H1 (cell line): ENCODE data around the gene AAR2. TPM values are rescaled to one million over a fixed set of nuclear protein-coding genes. Genes with fewer than 3 reads are reported as not detected.

ENCODE experiments used
- CTCF ChIA-PET: fragments of 300-600 bp; sonication (Branson Sonifier 250); formaldehyde crosslinking; loops from one replicate; lab custom pipeline; 2021; ENCODE audit not compliant: partially characterized antibody; lab: Charles Lee
- POLR2A ChIA-PET: fragments of 300-600 bp; sonication (Branson Sonifier 250); formaldehyde crosslinking; loops from one replicate; lab custom pipeline; 2021; ENCODE audit warnings: inconsistent platforms; ENCODE audit not compliant: partially characterized antibody; lab: Charles Lee
- DNase-seq, 2 experiments: peaks; one replicate each; pipeline versions ENCODE4 v3.0.0 to v3.0.0-alpha.2; 2010 to 2022; ENCODE audit warnings: low spot score in 2 of 2, low read depth in 1 of 2, mixed read lengths in 1 of 2
- FAIRE-seq: peaks from 2 replicates; lab custom pipeline; 2011; peaks lifted over from hg19 to GRCh38; lab: Jason Lieb, UNC
- H2AFZ ChIP-seq: 2 replicates; pipeline ENCODE4 v1.8.1; 2012; ENCODE audit warnings: low read length, inconsistent platforms
- H2AK5ac ChIP-seq: 2 replicates; pipeline ENCODE4 v1.6.1; 2013; ENCODE audit warnings: low read depth, low read length
- H2BK120ac ChIP-seq: replicated peaks from 2 replicates; pipeline ENCODE3; 2013; ENCODE audit warnings: low read depth, low read length, inconsistent platforms
- H2BK12ac ChIP-seq: 2 replicates; pipeline ENCODE4 v1.6.1; 2013; ENCODE audit warnings: low read depth, low read length
- H2BK15ac ChIP-seq: 2 replicates; pipeline ENCODE4 v1.6.1; 2013; ENCODE audit warnings: low read length
- H2BK20ac ChIP-seq: 2 replicates; pipeline ENCODE4 v1.6.1; 2013; ENCODE audit warnings: low read length
- H2BK5ac ChIP-seq: 2 replicates; pipeline ENCODE4 v1.6.1; 2013; ENCODE audit warnings: low read depth, low read length
- H3K14ac ChIP-seq: 2 replicates; pipeline ENCODE4 v1.6.1; 2013; ENCODE audit warnings: inconsistent platforms; ENCODE audit not compliant: insufficient read length
- H3K18ac ChIP-seq: 2 replicates; pipeline ENCODE4 v1.6.1; 2013; ENCODE audit warnings: low read length; ENCODE audit errors: extremely low read depth
- H3K23ac ChIP-seq: 2 replicates; pipeline ENCODE4 v1.6.1; 2013; ENCODE audit warnings: inconsistent platforms; ENCODE audit not compliant: insufficient read length
- H3K23me2 ChIP-seq: 2 replicates; pipeline ENCODE4 v1.6.1; 2013; ENCODE audit warnings: low read depth, low read length
- H3K27ac ChIP-seq: 2 replicates; pipeline ENCODE4 v1.6.1; 2011; ENCODE audit warnings: low read depth, low read length, inconsistent platforms
- H3K27me3 ChIP-seq, 4 experiments: replicated peaks in 1 of 4; 1 replicate in 1 of 4; 2 replicates in 3 of 4; pipeline versions ENCODE4 v1.6.1 to v1.8.1; 2011 to 2013; ENCODE audit warnings: low read length in 3 of 4, mild to moderate bottlenecking in 3 of 4, inconsistent platforms in 2 of 4, mixed read lengths in 2 of 4, moderate library complexity in 1 of 4; ENCODE audit not compliant: control insufficient read depth in 3 of 4, insufficient read depth in 3 of 4; ENCODE audit errors: extremely low read depth in 1 of 4
- H3K36me3 ChIP-seq, 4 experiments: 2 replicates each; pipeline versions ENCODE4 v1.6.1 to v1.8.1; 2011 to 2013; ENCODE audit warnings: mild to moderate bottlenecking in 4 of 4, low read length in 3 of 4, moderate library complexity in 2 of 4, control low read depth in 1 of 4, inconsistent platforms in 1 of 4; ENCODE audit not compliant: insufficient read depth in 4 of 4, control insufficient read depth in 2 of 4
- H3K4ac ChIP-seq: replicated peaks from 2 replicates; pipeline ENCODE3; 2013; ENCODE audit warnings: low read length, low read depth, mixed read lengths, inconsistent platforms; ENCODE audit not compliant: insufficient read length
- H3K4me1 ChIP-seq, 4 experiments: replicated peaks in 1 of 4; 1 replicate in 1 of 4; 2 replicates in 3 of 4; pipeline versions ENCODE4 v1.6.1 to v1.8.1; 2011 to 2013; ENCODE audit warnings: low read length in 3 of 4, inconsistent platforms in 2 of 4, mixed read lengths in 1 of 4; ENCODE audit not compliant: insufficient read depth in 4 of 4, control insufficient read depth in 3 of 4
- H3K4me2 ChIP-seq, 2 experiments: 2 replicates each; pipeline versions ENCODE4 v1.6.1 to v1.8.1; 2011 to 2013; ENCODE audit warnings: low read depth in 2 of 2, low read length in 2 of 2, control low read depth in 1 of 2, inconsistent platforms in 1 of 2, mild to moderate bottlenecking in 1 of 2; ENCODE audit not compliant: insufficient read depth in 1 of 2
- H3K4me3 ChIP-seq, 4 experiments: fragments of 200-600, 300-600 bp in 1 of 4; sonication (generic), shearing (Covaris generic), sonication (Bioruptor Twin) in 1 of 4; 2 replicates each; pipeline versions ENCODE4 v1.5.1 to v1.8.1; 2011 to 2016; ENCODE audit warnings: low read length in 4 of 4, low read depth in 3 of 4, control low read depth in 2 of 4, inconsistent platforms in 2 of 4, mild to moderate bottlenecking in 2 of 4, mixed read lengths in 1 of 4, moderate library complexity in 1 of 4; ENCODE audit not compliant: insufficient read depth in 2 of 4; ENCODE audit errors: extremely low read depth in 1 of 4
- H3K56ac ChIP-seq: replicated peaks from 2 replicates; pipeline ENCODE3; 2013; ENCODE audit warnings: low read depth, mild to moderate bottlenecking, mixed read lengths, low read length, inconsistent platforms; ENCODE audit not compliant: insufficient read length
- H3K79me1 ChIP-seq: 2 replicates; pipeline ENCODE4 v1.6.1; 2013; ENCODE audit warnings: low read depth, low read length, control low read depth
- H3K79me2 ChIP-seq, 2 experiments: 2 replicates each; pipeline versions ENCODE4 v1.6.1 to v1.8.1; 2012 to 2013; ENCODE audit warnings: low read length in 2 of 2, mild to moderate bottlenecking in 2 of 2, inconsistent platforms in 1 of 2; ENCODE audit not compliant: insufficient read depth in 2 of 2, control insufficient read depth in 1 of 2
- H3K9ac ChIP-seq, 4 experiments: replicated peaks in 1 of 4; 1 replicate in 1 of 4; 2 replicates in 3 of 4; pipeline versions ENCODE4 v1.6.1 to v1.8.1; 2011 to 2013; ENCODE audit warnings: low read depth in 3 of 4, low read length in 3 of 4, control low read depth in 2 of 4, mild to moderate bottlenecking in 2 of 4, moderate library complexity in 2 of 4, inconsistent platforms in 1 of 4; ENCODE audit errors: extremely low read depth in 1 of 4
- H3K9me3 ChIP-seq, 2 experiments: 2 replicates each; pipeline versions ENCODE4 v1.6.1 to v1.8.1; 2012 to 2013; ENCODE audit warnings: mild to moderate bottlenecking in 2 of 2, moderate library complexity in 2 of 2, control low read depth in 1 of 2, inconsistent platforms in 1 of 2, low read depth in 1 of 2, low read length in 1 of 2, mixed read lengths in 1 of 2; ENCODE audit not compliant: insufficient read depth in 2 of 2
- H4K20me1 ChIP-seq, 2 experiments: replicated peaks in 1 of 2; 2 replicates each; pipeline versions ENCODE3 to v1.8.1; 2011 to 2013; ENCODE audit warnings: inconsistent platforms in 2 of 2, low read length in 2 of 2, mild to moderate bottlenecking in 1 of 2; ENCODE audit not compliant: insufficient read depth in 2 of 2, control insufficient read depth in 1 of 2
- H4K5ac ChIP-seq: 2 replicates; pipeline ENCODE4 v1.6.1; 2013; ENCODE audit warnings: low read length, low read depth, mixed read lengths, inconsistent platforms; ENCODE audit not compliant: insufficient read length
- H4K8ac ChIP-seq: 2 replicates; pipeline ENCODE4 v1.8.0; 2013; ENCODE audit warnings: mild to moderate bottlenecking, moderate library complexity, low read length, inconsistent platforms; ENCODE audit not compliant: insufficient read depth; ENCODE audit errors: extremely low read depth
- H4K91ac ChIP-seq: replicated peaks from 2 replicates; pipeline ENCODE3; 2013; ENCODE audit warnings: low read length, mixed read lengths, inconsistent platforms; ENCODE audit not compliant: insufficient read length
- CBX5 ChIP-seq: fragments of 300-800, 300-1000 bp; sonication (generic); IDR thresholded peaks from 2 replicates; pipeline ENCODE4 v1.7.1; 2016; ENCODE audit warnings: antibody characterized with exemption, low read length, low read depth
- CEBPB ChIP-seq: IDR thresholded peaks from 2 replicates; pipeline ENCODE4 v1.6.1; 2012; ENCODE audit warnings: low read depth, low read length
- CTBP2 ChIP-seq: IDR thresholded peaks from 2 replicates; pipeline ENCODE4 v1.7.0; 2011; ENCODE audit warnings: borderline replicate concordance, mild to moderate bottlenecking, moderate library complexity, mixed read lengths, low read length; ENCODE audit not compliant: insufficient read depth, insufficient read length
- MAFK ChIP-seq: IDR thresholded peaks from 2 replicates; pipeline ENCODE4 v1.6.1; 2012; ENCODE audit warnings: low read depth, mild to moderate bottlenecking, improper control_type of control experiment, low read length
- TAF1 ChIP-seq: IDR thresholded peaks from 2 replicates; pipeline ENCODE4 v1.6.1; 2011; ENCODE audit warnings: mild to moderate bottlenecking, low read depth, low read length
- TAF7 ChIP-seq: optimal IDR thresholded peaks from 2 replicates; pipeline ENCODE3; 2011; ENCODE audit warnings: low read depth, mild to moderate bottlenecking, inconsistent platforms, low read length, moderate library complexity, borderline replicate concordance
- YY1 ChIP-seq: IDR thresholded peaks from 2 replicates; pipeline ENCODE4 v1.6.1; 2011; ENCODE audit warnings: low read depth, mild to moderate bottlenecking, low read length
- WGBS, 2 experiments: shearing (Covaris generic) in 1 of 2; methylation state at CpG; one replicate each; pipeline versions ENCODE4 v1.1.6 to v1.1.7; 2013 to 2015; ENCODE audit warnings: low lambda C conversion rate in 2 of 2, mixed read lengths in 2 of 2, inconsistent platforms in 1 of 2, low coverage in 1 of 2, missing lambda C conversion rate in 1 of 2; ENCODE audit not compliant: insufficient replicate concordance in 2 of 2, insufficient coverage in 1 of 2, insufficient read length in 1 of 2; ENCODE audit errors: extremely low coverage in 1 of 2, missing lambda C conversion rate in 1 of 2; 5-methylcytosine and 5-hydroxymethylcytosine counted together
- polyA plus RNA-seq, 7 experiments: library from polyadenylated mRNA; depleted of rRNA in 3 of 7; stranded (reverse) in 5 of 7; unstranded in 2 of 7; fragments of >200 nt in 5 of 7; fragments of 200-250 nt in 2 of 7; gene quantifications; 1 replicate in 5 of 7; 2 replicates in 1 of 7; 4 replicates in 1 of 7; pipeline versions ENCODE4 v1.2.1 to v1.2.3, GENCODE V29; 2011 to 2013; ENCODE audit warnings: missing spikeins in 2 of 7, mixed read lengths in 2 of 7
- total RNA-seq: library from RNA; stranded (reverse); fragmentation: NEBNext Ultra II Directional; extraction: Animal tissue kit (Norgen Biotek cat#: 25700); gene quantifications from 2 replicates; pipeline ENCODE4 v1.2.1, GENCODE V29; 2021
- TF ChIP-seq, protein P1 (sequence below): IDR thresholded peaks from 2 replicates; pipeline ENCODE4 v1.6.1; 2011; ENCODE audit warnings: low read length, improper control_type of control experiment
- TF ChIP-seq, protein P2 (sequence below): IDR thresholded peaks from 2 replicates; pipeline ENCODE4 v1.6.1; 2011; ENCODE audit warnings: low read depth, mild to moderate bottlenecking, low read length; ENCODE audit not compliant: insufficient read depth

Gene AAR2
- total and polyA plus RNA-seq, 2 of the 8 experiments (the other 6 are each of a cell fraction or from before 2014, with no cell fraction given), result 25.5 to 36.1 TPM

DNA sequence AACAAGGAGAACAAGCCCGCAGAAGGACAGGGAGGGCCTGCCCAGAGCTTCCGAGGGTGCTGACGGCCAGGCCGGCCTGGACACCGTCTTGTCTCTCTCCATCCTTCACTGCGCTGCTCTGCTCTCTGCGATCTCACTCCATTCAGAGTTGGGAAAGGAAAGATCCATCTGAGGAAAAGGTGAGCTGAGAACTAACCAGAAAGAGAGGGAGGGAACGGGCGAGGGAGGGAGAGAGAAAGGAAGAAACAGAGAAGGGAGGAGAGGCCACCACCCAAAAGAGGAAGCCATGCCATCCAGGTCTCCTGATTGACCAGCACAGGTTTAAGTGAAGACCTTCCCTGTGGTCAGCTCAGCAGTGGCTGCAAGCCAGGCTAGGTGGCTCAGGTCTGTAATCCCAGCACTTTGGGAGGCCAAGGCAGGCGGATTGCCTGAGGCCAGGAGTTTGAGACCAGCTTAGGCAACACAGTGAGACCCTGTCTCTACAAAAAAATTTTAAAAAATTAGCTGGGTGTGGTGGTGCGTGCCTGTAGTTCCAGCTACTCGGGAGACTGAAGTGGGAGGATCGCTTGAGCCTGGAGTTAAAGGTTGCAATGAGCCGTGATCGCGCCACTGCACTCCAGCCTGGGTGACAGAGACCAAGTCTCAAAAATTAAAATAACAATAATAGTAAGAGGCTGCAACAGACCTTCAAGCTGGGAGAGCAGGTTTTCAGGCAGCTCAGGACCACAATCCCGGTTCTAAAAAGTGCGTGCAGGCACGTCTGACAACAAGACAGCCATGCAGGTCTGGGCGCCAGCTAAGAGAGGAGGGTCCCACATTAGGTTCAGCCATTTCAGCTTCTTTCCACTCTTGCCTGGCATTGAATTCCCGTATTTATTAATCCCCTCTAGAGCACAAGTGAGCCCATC lies 35.6 kb downstream of the AAR2 start:
- no peak overlapping the region for H2AFZ ChIP-seq
- H2BK12ac ChIP-seq, result peak overlapping the region; percentile 13; the same call in 1 of the 2 replicates
- FAIRE-seq, result no peak
- 86% methylated on average over 19 of the region's 21 CpGs; no CpG with 5 or more reads in 1 of the 2 experiments for WGBS, 2 experiments
- H2BK120ac ChIP-seq, result no peak overlapping the region
- POLR2A ChIA-PET, result interaction anchor here (0.9 to 2.1 kb wide), 5 partner anchors 12 to 167 kb away, joined by 3 to 6 read pairs (median 5); no protein-coding TSS in a partner anchor
- no peak overlapping the region for H3K4me3 ChIP-seq
- no peak overlapping the region for H3K4me2 ChIP-seq
- no peak overlapping the region for H3K27ac ChIP-seq
- no peaks in the 10 kb centered on the region for H3K23me2 ChIP-seq
- H3K36me3 ChIP-seq, result no peaks in the 10 kb centered on the region
- no peak overlapping the region for H3K9ac ChIP-seq
- CTCF ChIA-PET, result interaction anchor here (0.7 to 6.9 kb wide), 10 partner anchors 15 to 221 kb away, joined by 3 to 54 read pairs (median 6); no protein-coding TSS in a partner anchor
- no peaks in the 10 kb centered on the region for H4K20me1 ChIP-seq
- 0 out of 2 replicates have a peak overlapping the region, but pooled peaks have one; percentile 19 for H2BK15ac ChIP-seq
- H3K9me3 ChIP-seq, result no peaks in the 10 kb centered on the region
- H3K79me2 ChIP-seq, result no peaks in the 10 kb centered on the region
- H4K8ac ChIP-seq, result no peak overlapping the region
- no peak overlapping the region; the same call in 1 of the 2 replicates for H3K18ac ChIP-seq
- H2BK20ac ChIP-seq, result no peak overlapping the region
- DNase-seq, result no peak
- H3K56ac ChIP-seq, result no peak overlapping the region
- H3K23ac ChIP-seq, result no peak overlapping the region
- H3K27me3 ChIP-seq, result no peaks in the 10 kb centered on the region
- peaks cover 0 to 2% (median 0%) of the 10 kb centered on the region in 4 experiments; a peak in 4 of 7 replicates for H3K4me1 ChIP-seq
- H3K79me1 ChIP-seq, result no peaks in the 10 kb centered on the region
- no peak overlapping the region for H4K91ac ChIP-seq
- H3K4ac ChIP-seq, result peak overlapping the region; percentile 40
- no peak overlapping the region for H3K14ac ChIP-seq
- no peak overlapping the region; the same call in 1 of the 2 replicates for H2BK5ac ChIP-seq
- H4K5ac ChIP-seq, result no peak overlapping the region
- no peak overlapping the region for H2AK5ac ChIP-seq
- TF ChIP-seq MAFK (no peak), TAF7 (no peak), CEBPB (no peak), TAF1 (no peak), YY1 (no peak), CBX5 (no peak), CTBP2 (no peak)
- TF ChIP-seq, protein P1, sequence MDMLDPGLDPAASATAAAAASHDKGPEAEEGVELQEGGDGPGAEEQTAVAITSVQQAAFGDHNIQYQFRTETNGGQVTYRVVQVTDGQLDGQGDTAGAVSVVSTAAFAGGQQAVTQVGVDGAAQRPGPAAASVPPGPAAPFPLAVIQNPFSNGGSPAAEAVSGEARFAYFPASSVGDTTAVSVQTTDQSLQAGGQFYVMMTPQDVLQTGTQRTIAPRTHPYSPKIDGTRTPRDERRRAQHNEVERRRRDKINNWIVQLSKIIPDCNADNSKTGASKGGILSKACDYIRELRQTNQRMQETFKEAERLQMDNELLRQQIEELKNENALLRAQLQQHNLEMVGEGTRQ, result no peak
- TF ChIP-seq, protein P2, sequence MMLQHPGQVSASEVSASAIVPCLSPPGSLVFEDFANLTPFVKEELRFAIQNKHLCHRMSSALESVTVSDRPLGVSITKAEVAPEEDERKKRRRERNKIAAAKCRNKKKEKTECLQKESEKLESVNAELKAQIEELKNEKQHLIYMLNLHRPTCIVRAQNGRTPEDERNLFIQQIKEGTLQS, result no peak
